ENCODE results near the gene CDK13.

GRCh38 chr7:40059057-40059456 is 109.0 kb downstream of the CDK13 start:
- TF ChIP-seq CREB1 (IDR thresholded peaks at IDR 0.05; ENCODE audit: low read depth) (no peak), TEAD4 (IDR thresholded peaks at IDR 0.05) (no peak), TAF1 (IDR thresholded peaks at IDR 0.05; ENCODE audit: low read depth) (no peak), EP300 (IDR thresholded peaks at IDR 0.05; ENCODE audit: borderline replicate concordance) (no peak), REST (IDR thresholded peaks at IDR 0.05; ENCODE audit: low read depth) (no peak), TCF12 (IDR thresholded peaks at IDR 0.05; ENCODE audit: low read depth) (no peak), MAX (IDR thresholded peaks at IDR 0.05) (no peak), RAD21 (IDR thresholded peaks at IDR 0.05; ENCODE audit: low read depth) (no peak), EGR1 (IDR thresholded peaks at IDR 0.05) (no peak), FOXM1 (IDR thresholded peaks at IDR 0.05; ENCODE audit: borderline replicate concordance, low read depth) (no peak), NFIC (IDR thresholded peaks at IDR 0.05) (no peak), YY1 (IDR thresholded peaks at IDR 0.05; ENCODE audit: low read depth) (no peak), ZBTB7A (IDR thresholded peaks at IDR 0.05; ENCODE audit: low read depth) (no peak)
- TF ChIP-seq, protein P1, sequence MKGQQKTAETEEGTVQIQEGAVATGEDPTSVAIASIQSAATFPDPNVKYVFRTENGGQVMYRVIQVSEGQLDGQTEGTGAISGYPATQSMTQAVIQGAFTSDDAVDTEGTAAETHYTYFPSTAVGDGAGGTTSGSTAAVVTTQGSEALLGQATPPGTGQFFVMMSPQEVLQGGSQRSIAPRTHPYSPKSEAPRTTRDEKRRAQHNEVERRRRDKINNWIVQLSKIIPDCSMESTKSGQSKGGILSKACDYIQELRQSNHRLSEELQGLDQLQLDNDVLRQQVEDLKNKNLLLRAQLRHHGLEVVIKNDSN (IDR thresholded peaks at IDR 0.05), result no peak

All from Ishikawa (cell line).